Breast epithelium (tissue), 3 donors: ENCODE data around the gene BNC2.

Source experiments
- CTCF ChIP-seq, 3 donors: fragments of 450-650 bp; IDR thresholded peaks; one replicate each; pipeline ENCODE4 v1.5.1; 2016 to 2017; ENCODE audit warnings: antibody characterized with exemption in 3 of 3, mild to moderate bottlenecking in 3 of 3, moderate library complexity in 3 of 3
- POLR2AphosphoS5 ChIP-seq, 3 donors: sonication (generic); formaldehyde crosslinking; IDR thresholded peaks; one replicate each; pipeline ENCODE4 v1.6.1; 2017; ENCODE audit warnings: antibody characterized with exemption in 3 of 3

DNA sequence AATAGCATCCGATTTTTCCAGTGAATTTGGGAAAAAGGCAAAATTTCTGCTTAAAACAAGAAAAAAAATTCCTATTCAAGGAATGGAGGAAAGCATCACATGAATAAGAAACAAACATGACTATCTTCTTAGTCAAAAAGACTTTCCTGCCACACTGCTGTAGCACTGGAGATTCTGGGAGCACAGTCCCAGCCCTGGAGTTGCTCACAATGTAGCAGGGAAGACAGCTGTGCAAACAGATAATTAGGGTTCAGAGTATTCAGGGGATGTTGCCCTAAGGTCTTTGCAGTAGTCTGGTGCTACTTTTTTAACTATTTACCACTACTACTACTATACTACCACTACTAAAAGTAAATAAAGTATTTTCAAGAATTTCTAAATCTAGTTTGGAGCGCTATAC is 86.5 kb downstream of the BNC2 start:
- TF ChIP-seq CTCF (IDR thresholded peaks at IDR 0.05) (no peak), POLR2AphosphoS5 (IDR thresholded peaks at IDR 0.05) (no peak)
